ENCODE data around the gene SOBP. TPM values are rescaled to one million over a fixed set of nuclear protein-coding genes. Genes with fewer than 3 reads are reported as not detected.
"Not testable (repeated sequence)": the region's sequence is repeated elsewhere in the genome, so short reads cannot be mapped to it uniquely, and the experiment has no call there.

SOBP gene
- total RNA-seq, 1 donor from 2014 or later: 24.0 TPM

DNA sequence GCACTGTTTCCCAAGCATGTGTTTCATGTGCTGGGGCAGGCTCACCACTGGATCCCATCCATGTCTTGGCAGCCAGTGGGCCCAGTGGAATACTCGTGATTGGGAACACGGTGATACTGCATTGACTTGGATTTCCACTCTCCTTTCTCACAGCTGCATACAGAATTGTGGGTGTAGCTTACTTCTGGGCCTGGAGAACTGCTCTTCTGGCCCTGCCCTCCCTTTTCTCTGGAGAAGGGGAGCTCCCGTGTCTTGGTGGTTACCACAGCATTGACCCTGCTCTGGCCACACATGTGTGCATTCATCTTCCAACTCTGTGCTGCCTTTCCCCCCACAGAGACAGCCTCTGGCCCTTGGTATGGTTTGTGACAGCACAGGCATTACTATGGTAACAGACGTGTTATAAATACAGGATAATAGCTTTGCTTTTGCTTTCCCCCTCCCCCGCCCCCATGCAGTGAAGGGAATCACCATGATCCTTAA lies 21.6 kb downstream of the SOBP start:
- no peaks in the 10 kb centered on the region for H3K4me1 Mint-ChIP-seq
- H3K4me3 Mint-ChIP-seq: no peak overlapping the region
- H3K27me3 Mint-ChIP-seq (ENCODE audit: low read depth): no peaks in the 10 kb centered on the region
- peaks cover 50% of the 10 kb centered on the region for H3K36me3 Mint-ChIP-seq (ENCODE audit: low read depth)
- H3K27ac Mint-ChIP-seq (ENCODE audit: unreplicated experiment): peak overlapping the region; percentile 40
- H3K9me3 Mint-ChIP-seq: peaks cover 10% of the 10 kb centered on the region
- no peak for DNase-seq (ENCODE audit: low read depth, low spot score)
- TF ChIP-seq, protein P1, sequence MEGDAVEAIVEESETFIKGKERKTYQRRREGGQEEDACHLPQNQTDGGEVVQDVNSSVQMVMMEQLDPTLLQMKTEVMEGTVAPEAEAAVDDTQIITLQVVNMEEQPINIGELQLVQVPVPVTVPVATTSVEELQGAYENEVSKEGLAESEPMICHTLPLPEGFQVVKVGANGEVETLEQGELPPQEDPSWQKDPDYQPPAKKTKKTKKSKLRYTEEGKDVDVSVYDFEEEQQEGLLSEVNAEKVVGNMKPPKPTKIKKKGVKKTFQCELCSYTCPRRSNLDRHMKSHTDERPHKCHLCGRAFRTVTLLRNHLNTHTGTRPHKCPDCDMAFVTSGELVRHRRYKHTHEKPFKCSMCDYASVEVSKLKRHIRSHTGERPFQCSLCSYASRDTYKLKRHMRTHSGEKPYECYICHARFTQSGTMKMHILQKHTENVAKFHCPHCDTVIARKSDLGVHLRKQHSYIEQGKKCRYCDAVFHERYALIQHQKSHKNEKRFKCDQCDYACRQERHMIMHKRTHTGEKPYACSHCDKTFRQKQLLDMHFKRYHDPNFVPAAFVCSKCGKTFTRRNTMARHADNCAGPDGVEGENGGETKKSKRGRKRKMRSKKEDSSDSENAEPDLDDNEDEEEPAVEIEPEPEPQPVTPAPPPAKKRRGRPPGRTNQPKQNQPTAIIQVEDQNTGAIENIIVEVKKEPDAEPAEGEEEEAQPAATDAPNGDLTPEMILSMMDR (conservative IDR thresholded peaks at IDR 0.05): no peak

DNA sequence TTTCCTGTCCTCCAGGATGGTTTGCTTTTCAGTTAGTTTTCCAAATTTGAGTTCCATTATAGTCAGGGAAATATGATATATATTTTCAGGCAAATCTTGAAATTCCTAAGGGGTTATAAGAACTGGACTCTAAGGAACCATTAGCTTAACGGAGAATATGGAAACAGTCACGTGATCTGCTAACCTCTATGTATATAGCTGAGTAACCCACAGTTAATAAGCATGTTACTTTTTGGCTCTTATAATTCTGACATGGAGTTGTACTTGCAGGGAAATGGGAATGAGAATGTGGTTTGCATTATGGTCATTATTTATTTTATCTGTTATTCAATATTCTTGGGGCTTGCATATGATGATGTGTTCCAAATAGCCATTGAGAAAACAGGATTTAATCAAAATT lies 23.3 kb downstream of the SOBP start:
- DNase-seq (ENCODE audit: low read depth, low spot score): no peak
- TF ChIP-seq, protein P1 (conservative IDR thresholded peaks at IDR 0.05): no peak
- H3K9me3 Mint-ChIP-seq: peaks cover 13% of the 10 kb centered on the region
- no peak overlapping the region for H3K4me3 Mint-ChIP-seq
- no peaks in the 10 kb centered on the region for H3K27me3 Mint-ChIP-seq (ENCODE audit: low read depth)
- no peaks in the 10 kb centered on the region for H3K4me1 Mint-ChIP-seq
- peak overlapping the region; percentile 67 for H3K27ac Mint-ChIP-seq (ENCODE audit: unreplicated experiment)
- peaks cover 57% of the 10 kb centered on the region for H3K36me3 Mint-ChIP-seq (ENCODE audit: low read depth)

DNA sequence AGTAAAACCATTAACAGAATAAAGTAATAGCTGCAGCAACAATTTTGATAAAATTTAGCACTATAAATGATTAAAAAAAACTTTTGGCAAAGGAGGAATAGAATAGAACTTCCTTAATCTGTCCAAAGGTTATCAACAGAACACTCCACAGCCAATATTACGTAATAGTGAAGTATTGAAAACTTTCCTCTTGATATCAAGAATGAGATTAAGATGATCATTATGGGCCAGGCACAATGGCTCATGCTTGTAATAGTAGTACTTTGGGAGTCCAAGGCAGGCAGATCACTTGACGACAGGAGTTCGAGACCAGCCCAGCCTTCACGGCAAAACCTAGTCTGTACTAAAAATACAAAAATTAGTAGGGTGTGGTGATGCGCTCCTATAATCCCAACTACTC lies 26.0 kb downstream of the SOBP start:
- Mint-ChIP-seq H3K4me3 (no peak overlapping the region), H3K9me3 (peaks cover 13% of the 10 kb centered on the region), H3K4me1 (no peaks in the 10 kb centered on the region), H3K36me3 (ENCODE audit: low read depth) (peaks cover 55% of the 10 kb centered on the region), H3K27me3 (ENCODE audit: low read depth) (no peaks in the 10 kb centered on the region), H3K27ac (ENCODE audit: unreplicated experiment) (no peak overlapping the region)
- no peak for DNase-seq (ENCODE audit: low read depth, low spot score)
- TF ChIP-seq, protein P1 (conservative IDR thresholded peaks at IDR 0.05): no peak

DNA sequence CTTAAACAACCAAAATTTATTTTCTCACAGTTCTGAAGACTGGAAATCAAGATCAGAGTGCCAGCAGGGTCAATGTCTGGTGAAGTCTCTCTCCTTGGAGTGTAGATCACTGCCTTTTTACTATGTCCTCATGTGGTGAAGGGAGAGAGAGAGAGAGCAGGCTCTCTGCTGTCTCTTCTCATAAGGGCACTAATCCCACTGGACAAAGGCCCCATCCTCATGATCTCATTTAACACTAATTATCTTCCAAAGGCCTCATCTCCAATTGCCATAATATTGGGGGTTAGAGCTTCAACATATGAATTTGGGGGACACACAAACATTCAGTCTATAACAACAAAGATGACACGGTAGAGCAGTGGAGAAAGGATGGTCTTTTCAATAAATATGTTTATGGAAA lies 27.4 kb downstream of the SOBP start:
- H3K9me3 Mint-ChIP-seq: peaks cover 13% of the 10 kb centered on the region
- no peaks in the 10 kb centered on the region for H3K4me1 Mint-ChIP-seq
- no peak for DNase-seq (ENCODE audit: low read depth, low spot score)
- H3K27me3 Mint-ChIP-seq (ENCODE audit: low read depth): no peaks in the 10 kb centered on the region
- H3K27ac Mint-ChIP-seq (ENCODE audit: unreplicated experiment): no peak overlapping the region
- no peak overlapping the region for H3K4me3 Mint-ChIP-seq
- TF ChIP-seq, protein P1 (conservative IDR thresholded peaks at IDR 0.05): no peak
- H3K36me3 Mint-ChIP-seq (ENCODE audit: low read depth): peaks cover 57% of the 10 kb centered on the region

DNA sequence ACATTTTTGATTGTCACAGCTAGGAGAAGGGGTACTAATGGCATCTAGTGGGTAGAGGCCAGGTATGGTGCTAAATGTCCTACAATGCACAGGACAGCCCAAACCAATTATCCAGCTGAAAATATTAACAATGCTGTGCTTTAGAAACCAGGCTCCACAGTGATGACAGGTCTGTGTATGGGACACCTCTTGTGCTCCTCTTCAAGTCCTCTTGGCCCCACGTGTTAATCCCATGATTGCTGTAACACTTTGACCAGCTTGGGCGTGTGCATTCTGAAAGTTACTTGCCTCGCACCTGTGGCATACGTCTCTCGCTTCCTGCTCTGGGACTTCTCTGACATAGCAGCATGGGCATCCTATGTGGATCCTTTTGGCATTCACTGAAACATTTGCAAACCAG lies 29.3 kb downstream of the SOBP start:
- Mint-ChIP-seq H3K9me3 (peaks cover 11% of the 10 kb centered on the region), H3K36me3 (ENCODE audit: low read depth) (peaks cover 52% of the 10 kb centered on the region)
- not testable (repeated sequence) for H3K27me3 Mint-ChIP-seq (ENCODE audit: low read depth); DNase-seq (ENCODE audit: low read depth, low spot score); H3K4me3 Mint-ChIP-seq; H3K4me1 Mint-ChIP-seq; H3K27ac Mint-ChIP-seq (ENCODE audit: unreplicated experiment)

DNA sequence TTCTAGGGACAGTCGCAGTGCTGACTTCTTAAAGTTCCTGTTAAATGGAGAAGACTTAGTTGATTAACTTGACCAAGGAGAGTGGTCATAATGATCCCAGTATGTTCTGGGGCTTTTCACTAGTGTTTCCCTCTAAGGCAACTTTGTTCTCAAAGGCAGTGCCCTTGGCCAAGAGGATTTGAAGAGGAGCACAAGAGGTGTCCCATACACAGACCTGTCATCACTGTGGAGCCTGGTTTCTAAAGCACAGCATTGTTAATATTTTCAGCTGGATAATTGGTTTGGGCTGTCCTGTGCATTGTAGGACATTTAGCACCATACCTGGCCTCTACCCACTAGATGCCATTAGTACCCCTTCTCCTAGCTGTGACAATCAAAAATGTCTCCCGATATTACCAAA lies 30.8 kb downstream of the SOBP start:
- DNase-seq (ENCODE audit: low read depth, low spot score); H3K27ac Mint-ChIP-seq (ENCODE audit: unreplicated experiment); H3K4me1 Mint-ChIP-seq; H3K9me3 Mint-ChIP-seq; H3K4me3 Mint-ChIP-seq; H3K27me3 Mint-ChIP-seq (ENCODE audit: low read depth): not testable (repeated sequence)
- peaks cover 45% of the 10 kb centered on the region for H3K36me3 Mint-ChIP-seq (ENCODE audit: low read depth)
